RWPE1 (cell line): Measurements from ENCODE around the gene WDR54.

Source experiments
- CTCF ChIA-PET: fragments of 350-600 bp; sonication (Branson Sonifier 250); formaldehyde crosslinking; extraction: SDS; loops from one replicate; lab custom pipeline; 2021; lab: Yijun Ruan, JAX
- POLR2A ChIA-PET: fragments of 400-600 bp; formaldehyde crosslinking; extraction: SDS; loops from one replicate; lab custom pipeline; 2020; ENCODE audit warnings: antibody characterized with exemption; ENCODE audit not compliant: low non-redundant PET; lab: Yijun Ruan, JAX
- DNase-seq: peaks from one replicate; pipeline ENCODE4 v3.0.0; 2012; ENCODE audit warnings: low spot score
- H3K27ac ChIP-seq: fragments of 450-650 bp; 2 replicates; pipeline ENCODE4 v1.5.1; 2017
- TF ChIP-seq, protein P1 (sequence below): fragments of 450-650 bp; conservative IDR thresholded peaks from 2 replicates; pipeline ENCODE4 v1.5.1; 2017; ENCODE audit warnings: low read depth, mild to moderate bottlenecking

The WDR54 gene

DNA sequence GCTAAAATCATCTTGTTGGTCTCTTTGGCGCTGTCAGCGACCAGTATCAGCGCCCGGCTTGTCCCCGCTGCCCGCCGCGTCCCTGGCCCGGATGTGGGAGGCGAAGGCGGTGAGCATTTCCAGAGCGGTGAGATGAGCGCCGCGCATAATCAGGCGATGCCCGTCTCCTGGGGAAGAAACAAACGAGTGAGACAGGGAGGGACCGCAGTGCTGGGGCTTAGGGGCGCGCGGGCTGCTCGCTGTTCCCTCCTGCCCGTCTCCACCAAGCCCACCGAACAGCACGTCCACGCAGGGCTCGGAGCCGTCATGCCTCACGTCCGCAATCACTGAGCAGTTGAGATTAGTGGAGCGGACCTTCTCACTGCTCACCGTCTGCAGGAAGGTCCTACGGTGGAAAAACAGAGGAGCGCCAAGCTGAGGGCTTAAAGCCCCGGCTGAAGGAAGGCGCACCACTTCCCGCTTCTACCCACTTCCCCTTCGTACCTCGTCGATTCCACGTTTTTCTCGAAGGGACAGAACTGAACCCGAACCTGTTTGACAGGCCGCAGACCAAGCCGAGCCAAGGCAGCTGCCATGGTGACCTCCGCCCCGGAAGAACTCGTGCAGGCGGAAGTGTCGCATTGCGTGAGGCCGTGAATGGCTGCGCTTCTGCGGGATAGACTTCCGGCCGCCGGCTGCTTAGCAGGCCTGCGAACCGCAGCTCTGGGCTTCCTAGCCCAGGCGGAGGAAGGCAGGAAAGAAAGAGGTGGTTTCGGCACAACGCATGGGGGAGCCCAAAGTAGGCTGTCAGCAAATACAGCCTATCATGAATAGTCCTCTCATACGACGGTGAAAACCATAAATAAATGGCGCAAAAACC lies 50.8 kb downstream of the WDR54 start, which contains the start of gene MRPL53:
TSS of gene MRPL53 (minus strand) at position 595 of the 859 bp plus-strand sequence. CDS start at position 575, 20 bp downstream.
- ChIA-PET POLR2A (interaction anchor here (0.6 to 1.5 kb wide), 3 partner anchors 8 to 10 kb away, joined by 3 to 7 read pairs (median 3); partner anchors contain the start of genes CCDC142 and TTC31), CTCF (interaction anchor here (0.6 to 1.1 kb wide), 3 partner anchors 10 to 34 kb away, joined by 3 to 6 read pairs (median 4); partner anchors contain the start of genes CCDC142 and TTC31)
- TF ChIP-seq, protein P1, sequence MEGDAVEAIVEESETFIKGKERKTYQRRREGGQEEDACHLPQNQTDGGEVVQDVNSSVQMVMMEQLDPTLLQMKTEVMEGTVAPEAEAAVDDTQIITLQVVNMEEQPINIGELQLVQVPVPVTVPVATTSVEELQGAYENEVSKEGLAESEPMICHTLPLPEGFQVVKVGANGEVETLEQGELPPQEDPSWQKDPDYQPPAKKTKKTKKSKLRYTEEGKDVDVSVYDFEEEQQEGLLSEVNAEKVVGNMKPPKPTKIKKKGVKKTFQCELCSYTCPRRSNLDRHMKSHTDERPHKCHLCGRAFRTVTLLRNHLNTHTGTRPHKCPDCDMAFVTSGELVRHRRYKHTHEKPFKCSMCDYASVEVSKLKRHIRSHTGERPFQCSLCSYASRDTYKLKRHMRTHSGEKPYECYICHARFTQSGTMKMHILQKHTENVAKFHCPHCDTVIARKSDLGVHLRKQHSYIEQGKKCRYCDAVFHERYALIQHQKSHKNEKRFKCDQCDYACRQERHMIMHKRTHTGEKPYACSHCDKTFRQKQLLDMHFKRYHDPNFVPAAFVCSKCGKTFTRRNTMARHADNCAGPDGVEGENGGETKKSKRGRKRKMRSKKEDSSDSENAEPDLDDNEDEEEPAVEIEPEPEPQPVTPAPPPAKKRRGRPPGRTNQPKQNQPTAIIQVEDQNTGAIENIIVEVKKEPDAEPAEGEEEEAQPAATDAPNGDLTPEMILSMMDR = no peak
- H3K27ac ChIP-seq = peak within 1 kb of the TSS; percentile 97
- DNase-seq = peak; percentile 60

DNA sequence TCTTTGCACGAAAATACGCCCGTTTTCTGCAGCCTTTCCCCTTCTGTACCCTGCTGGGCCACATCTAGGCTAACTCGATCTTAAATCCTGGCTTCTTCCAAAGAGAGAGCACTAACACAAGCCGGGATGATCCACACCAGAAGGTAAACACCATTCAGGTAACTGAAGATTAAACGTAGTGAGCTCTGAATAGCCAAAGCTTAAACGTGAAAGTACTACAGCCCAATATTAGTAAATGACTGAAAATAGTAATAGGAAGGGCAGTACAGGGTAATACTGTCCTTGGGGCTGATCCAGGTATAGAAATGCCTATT lies 51.4 kb downstream of the WDR54 start:
- ChIA-PET CTCF (interaction anchor here (1.0 kb wide), 1 partner anchor 10 kb away, joined by 6 read pairs; the partner anchor contains the start of genes CCDC142 and TTC31), POLR2A (interaction anchor here (0.6 to 1.5 kb wide), 3 partner anchors 8 to 10 kb away, joined by 3 to 7 read pairs (median 3); partner anchors contain the start of genes CCDC142 and TTC31)
- peak overlapping the region; percentile 97 for H3K27ac ChIP-seq
- TF ChIP-seq, protein P1 = no peak
- DNase-seq = no peak

DNA sequence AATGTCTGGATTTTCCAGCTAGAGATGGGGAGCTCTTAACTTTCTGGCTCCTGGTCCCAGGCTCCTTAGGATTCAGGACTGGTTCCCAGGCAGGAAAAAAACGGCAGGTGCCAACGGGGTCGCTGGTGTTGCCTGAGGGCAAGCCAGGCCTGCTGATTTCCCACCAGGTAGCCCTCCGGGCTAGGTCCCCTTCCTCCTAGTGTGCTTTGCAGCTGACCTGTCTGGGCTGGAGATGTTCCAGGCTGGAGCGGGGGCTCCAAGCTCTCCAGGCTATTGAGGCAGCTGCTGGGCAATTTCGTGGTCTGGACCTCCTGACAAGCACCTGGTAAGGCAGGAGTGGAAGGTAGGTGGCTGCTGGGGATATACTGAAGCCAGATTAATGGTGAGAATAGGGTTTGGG lies 53.0 kb downstream of the WDR54 start:
- peak overlapping the region; percentile 97 for H3K27ac ChIP-seq
- TF ChIP-seq, protein P1 = no peak
- no peak for DNase-seq
- CTCF ChIA-PET = interaction anchor here (0.6 kb wide), 1 partner anchor 9 kb away, joined by 4 read pairs; no protein-coding TSS in a partner anchor
- POLR2A ChIA-PET = no interaction called here

DNA sequence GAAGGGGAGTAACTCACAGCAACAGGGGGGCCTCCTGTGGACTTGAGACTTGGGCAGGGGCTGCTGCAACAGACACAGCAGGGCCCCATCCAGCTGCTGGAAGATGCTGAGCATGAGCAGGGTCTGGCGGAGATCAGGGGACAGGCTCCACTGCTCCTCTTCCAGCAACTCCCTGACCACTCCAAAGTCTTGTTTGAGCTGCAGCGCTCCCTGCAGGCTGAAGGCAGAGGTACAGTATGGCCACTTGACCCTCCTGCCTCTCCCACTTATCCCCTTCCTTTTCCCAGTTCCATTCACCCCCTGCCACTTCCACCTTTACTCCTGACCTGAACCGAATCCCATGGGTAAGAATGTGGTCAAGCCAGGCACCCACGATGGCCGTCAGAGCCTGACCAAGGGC lies 53.4 kb downstream of the WDR54 start:
- ChIA-PET CTCF (interaction anchor here (0.6 to 0.8 kb wide), 2 partner anchors 9 to 12 kb away, joined by 4 read pairs; no protein-coding TSS in a partner anchor), POLR2A (no interaction called here)
- peak overlapping the region; percentile 97 for H3K27ac ChIP-seq
- no peak for DNase-seq
- TF ChIP-seq, protein P1 = 0 out of 2 replicates have a peak, but pooled peaks have one; percentile 17
